GM19467 (cell line): ENCODE results near the gene MAN2A1.

Experiments
- ATAC-seq: cut with Tn5 transposase; IDR thresholded peaks from one replicate; pipeline ENCODE4 v1.9.1; 2021; ENCODE audit warnings: mild to moderate bottlenecking, moderate library complexity; ENCODE audit not compliant: unreplicated experiment

The MAN2A1 gene

DNA sequence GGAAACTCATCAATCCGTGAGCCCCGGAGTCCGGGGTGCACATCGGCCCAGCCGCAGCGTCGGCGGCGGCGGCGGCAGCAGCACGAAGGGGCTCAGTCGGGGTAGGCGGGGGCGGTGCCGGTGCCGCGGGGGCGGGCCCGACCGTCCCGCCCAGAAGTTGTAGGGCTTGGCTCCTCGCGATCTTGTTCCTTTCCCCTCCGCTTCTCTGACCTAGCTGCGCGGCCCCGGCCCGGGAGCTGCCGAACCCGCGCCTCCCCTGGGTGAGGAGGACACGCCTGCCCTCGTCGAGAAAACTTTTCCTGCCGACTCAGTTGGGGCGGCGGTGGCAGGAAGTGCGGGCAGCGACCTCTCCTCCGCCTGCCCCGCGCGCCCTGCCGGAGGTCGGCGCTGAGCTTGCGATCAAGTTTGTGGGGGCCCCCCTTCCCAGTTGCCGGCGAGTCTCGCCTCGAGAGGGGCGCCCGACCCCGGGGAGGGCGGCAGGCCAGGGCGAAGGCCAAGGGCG is at the start of gene MAN2A1:
Gene MAN2A1 (plus strand): TSS at position 188 of the 502 bp plus-strand sequence. CDS start 491 bp downstream, outside the sequence.
- ATAC-seq: peak; percentile 49

DNA sequence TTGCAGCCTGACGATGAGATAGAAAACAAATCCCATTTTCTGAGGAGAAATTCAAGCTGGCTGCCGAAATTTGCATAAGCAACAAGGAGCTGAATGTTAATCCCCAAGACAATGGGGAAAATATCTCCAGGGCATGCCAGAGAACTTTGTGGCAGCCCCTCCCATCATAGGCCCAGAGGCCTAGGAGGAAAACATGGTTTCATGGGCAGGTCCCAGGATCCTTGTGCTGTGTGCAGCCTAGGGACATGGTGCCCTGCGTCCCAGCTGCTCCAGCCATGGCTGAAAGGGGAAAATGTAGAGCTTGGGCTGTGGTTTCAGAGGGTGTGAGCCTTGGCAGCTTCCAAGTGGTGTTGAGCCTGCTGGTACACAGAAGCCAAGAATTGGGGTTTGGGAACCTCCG is 48.8 kb upstream of the MAN2A1 start:
- no peak for ATAC-seq

DNA sequence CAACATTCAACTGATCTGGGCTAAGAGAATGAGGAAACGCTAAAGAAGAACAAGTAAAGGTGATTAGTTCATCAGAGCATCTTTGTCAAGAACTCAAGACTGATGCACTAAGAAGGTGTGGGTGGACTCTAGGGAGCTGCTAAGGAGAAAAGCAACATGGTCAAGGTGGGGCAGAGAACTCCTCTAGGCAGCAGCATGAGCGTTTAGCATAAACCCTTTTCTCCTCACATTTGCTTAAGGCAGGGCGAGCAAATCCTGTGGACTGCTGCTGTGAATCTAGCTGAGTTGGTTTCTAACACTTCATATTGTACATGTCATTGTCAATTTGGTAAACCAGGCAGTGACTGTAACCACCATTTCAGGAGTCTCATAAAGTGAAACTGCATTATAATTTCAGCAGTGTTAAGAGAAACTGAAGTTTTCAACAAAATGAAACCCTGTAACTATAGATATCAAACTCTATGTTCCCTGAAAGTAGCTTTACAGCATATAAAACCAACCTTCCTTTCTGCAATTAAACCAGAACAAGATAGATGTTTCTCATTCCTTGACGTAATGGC is 45.9 kb upstream of the MAN2A1 start:
- ATAC-seq: no peak

DNA sequence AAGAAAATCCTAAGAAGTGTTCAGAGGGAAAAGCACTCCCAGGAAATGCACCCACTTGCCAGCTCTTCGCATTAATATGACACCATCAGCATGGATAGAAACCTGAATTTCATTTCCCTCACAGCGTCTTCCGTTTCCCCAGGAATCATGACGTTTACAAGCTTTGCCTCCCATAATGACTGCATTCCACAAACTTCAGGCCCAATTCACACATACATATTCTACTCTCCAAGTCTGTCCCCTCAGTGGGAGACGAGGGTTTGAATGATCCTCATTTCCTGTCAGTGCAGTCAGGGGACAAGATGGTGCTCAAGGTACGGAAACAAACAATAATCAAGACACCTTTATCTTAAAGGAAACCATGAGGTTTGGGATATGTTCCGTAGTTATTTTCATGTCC is 44.9 kb upstream of the MAN2A1 start:
- ATAC-seq: no peak

DNA sequence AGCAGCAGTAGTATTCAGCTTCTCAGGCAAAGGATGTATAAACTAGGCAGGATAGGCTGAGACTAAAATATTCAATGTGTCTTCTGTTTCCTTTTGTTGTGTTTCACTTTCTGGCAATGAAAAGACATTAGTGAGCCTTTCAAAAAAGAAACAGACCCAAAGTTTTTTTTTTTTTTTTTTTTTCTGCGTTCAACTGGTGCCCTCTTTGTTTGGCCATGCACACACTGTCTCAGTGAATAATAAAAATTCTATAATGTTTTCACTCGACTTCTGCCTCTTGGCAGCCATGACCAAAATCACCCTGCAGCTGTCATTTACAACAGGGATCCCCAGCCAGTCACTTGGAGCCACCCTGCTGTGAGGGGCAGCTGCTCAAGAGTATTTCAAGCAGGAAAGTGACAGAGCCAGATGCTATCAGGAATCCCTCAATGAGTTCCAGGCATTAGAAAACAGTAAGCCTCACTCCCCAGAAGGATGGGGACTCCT is 44.0 kb upstream of the MAN2A1 start:
- ATAC-seq: no peak

- ATAC-seq: no peak
Observed at GRCh38 chr5:109649318-109649717, 40.4 kb upstream of the MAN2A1 start.

- no peak for ATAC-seq
Observed at GRCh38 chr5:109650493-109650892, 39.2 kb upstream of the MAN2A1 start.

- ATAC-seq: no peak
Observed at GRCh38 chr5:109652096-109652495, 37.6 kb upstream of the MAN2A1 start.

DNA sequence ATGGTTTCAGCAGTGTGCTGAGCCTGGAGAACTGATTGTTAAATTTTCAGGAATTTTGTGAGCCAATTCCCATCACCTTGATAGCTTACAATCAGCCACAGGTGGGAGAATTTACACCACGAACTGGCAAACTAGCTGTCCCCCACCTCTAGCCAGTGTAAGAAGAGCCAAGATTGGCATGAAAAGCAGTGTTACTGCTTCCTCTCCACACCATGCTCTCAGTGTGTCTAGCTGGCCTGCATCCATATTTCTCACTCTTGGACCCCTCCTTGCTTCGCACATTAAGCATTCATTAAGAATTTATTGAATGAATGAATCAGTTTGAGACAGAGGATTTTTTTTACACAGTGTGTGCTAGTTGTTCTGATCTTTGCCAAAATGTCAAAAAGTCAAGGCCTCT is 36.7 kb upstream of the MAN2A1 start:
- no peak for ATAC-seq

DNA sequence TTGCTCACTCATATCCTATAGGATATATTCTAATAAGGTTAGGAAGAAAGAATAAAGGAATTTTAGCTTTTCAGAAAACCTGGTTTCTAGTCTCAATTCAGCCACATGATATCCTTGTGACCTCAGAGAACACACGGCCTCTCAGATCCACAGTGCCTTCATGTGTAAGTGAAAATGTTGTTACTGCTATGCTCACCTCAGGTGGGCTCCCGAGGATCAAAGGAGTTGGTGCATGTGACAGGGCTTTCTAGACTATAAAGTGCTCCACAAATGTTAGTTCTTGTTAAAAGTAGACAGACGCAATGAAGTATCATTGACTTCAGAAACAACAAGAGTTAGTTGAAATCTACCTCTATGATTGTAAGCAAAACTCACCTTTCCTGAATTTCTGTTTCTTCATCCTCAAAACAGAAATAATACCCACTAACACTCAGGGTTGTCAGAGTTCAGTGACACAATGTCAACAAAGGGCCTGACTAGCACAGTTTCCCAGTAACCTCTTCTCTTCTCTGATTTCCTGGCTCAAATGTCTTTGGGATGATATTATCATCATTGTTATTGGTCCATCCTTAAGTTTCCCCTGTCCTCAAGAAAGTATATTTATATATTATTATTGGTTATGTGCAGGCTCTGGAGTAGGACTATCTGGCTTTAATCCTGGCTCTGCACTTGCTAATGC is 36.0 kb upstream of the MAN2A1 start:
- no peak for ATAC-seq

- no peak for ATAC-seq
Observed at GRCh38 chr5:109654455-109654854, 35.3 kb upstream of the MAN2A1 start.

DNA sequence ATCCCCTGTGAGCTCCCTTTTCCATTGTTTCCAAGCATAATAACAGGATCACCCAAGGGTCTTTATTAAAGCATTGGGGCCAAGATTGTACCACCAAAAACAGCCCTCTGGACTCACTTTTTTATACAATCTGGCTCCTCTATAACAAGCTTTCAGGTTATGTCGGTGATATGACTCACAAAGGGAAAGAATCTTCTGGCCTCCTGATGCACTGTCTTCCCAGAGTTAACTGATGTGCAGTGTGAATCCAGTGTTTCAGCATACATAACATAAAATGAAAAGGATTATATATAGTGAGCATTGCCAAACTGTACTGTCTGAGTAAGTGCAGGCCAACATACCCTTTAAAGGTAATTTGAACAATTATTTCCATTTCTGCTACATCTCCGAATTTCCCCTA is 33.9 kb upstream of the MAN2A1 start:
- ATAC-seq: no peak

GRCh38 chr5:109656829-109657228 is 32.9 kb upstream of the MAN2A1 start:
- no peak for ATAC-seq

DNA sequence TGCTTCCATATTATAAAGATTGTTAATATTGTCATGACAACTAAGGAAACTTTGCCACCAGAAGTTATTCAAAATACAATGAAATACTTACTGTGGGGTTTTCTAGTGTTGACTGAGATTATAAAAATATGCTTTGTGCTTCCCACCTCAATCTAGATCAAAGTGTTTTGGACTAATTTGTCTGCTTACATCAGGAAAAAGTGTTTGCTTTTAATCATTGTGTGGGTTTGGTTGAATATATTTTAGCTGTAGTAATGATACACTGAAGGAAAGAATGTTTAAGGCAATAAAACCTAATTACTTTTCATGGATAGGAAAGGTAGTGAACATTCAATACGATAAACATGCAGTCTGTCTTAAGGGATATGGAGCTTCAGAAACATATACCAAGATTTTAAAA is 29.8 kb upstream of the MAN2A1 start:
- ATAC-seq: no peak

DNA sequence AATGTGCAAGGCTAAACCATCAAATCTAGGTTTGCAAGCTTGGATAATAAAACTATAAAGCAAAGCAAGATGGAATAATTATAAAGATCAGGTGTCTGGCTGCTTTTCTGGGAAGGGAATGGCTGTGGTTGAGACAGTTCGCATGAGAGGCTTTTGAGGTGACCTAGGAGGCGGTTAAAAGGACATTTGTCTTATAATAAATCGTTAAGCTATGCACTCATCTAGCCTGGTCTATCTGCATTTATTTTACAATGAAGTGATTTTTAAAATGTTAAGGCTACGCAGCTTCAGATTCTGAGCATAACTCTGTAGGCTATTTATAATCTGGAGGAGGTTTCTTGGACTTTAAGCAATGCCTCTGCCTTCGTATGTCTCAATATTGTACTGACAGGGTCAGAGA is 29.4 kb upstream of the MAN2A1 start:
- ATAC-seq: no peak

GRCh38 chr5:109668237-109668636 is 21.5 kb upstream of the MAN2A1 start:
- no peak for ATAC-seq

DNA sequence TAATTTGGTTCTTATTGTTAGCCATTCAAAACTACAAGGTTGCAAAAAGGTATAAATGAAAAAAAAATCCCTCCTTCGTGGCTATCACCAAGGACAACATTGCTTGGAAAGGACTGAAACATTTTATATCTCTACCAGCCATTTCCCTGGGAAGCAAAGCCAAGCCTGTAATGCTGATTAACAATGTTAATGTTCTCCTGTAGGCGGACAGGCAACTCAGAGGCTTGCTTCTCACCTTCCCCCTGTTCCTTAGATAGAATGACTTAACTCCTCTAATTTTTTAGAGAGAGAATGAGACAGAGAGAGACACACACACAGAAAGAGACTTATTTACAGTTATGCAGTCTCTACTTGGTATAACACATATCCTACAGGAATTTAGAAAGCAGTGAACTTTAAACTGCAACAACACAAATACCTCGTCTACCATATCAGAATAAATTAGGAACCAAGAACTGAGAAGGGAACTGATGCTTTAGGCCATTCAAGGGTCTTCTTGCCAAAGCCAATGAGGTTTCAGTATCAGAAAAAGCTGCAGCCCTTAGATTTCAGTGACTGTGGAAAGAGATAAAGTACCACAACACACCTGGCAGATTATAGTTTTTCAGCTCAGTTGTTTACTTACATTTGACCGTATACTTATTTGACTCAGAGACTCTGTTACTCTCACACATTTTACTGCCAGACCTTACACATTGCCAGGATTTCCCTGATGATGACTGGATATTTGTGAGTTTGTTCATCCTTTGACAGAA is 20.9 kb upstream of the MAN2A1 start:
- no peak for ATAC-seq

- no peak for ATAC-seq
Observed at GRCh38 chr5:109669991-109670706, 19.6 kb upstream of the MAN2A1 start.

DNA sequence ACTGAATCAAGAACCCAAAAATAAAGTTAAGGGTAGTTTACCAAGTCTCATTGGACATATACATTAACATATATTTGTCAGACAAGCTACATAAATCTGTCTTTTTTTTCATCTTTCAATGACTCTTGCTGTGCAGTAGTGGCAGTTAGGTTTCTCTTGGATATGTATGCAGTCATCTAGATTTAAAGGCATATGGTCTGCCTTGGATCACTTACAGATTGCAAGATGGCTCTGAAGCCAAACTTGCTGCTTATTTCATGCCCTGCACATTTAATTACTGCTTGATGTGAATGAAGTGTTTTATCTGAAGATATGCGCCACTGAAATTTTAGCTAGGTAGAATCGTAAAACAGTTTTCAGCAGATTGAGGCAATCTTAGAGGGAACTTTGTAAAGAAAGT is 18.6 kb upstream of the MAN2A1 start:
- no peak for ATAC-seq

DNA sequence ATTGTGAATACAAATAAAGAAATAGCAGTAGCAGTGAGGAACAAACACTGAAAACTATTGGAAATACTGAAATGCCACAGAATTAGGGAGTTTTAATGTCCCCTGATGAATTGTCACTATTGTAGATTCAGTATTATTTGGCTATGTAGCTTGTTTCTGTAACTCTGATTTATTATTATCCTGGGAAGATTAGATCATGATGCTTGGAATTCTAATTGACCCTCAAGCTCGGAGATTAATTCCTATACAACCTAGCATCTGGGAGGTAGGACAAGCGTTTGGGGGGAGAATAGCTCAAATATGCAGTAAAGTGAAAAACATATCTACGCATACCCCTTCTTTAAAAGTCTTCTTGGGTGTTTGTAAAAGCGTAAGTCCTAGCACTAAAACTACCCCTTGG is 15.1 kb upstream of the MAN2A1 start:
- ATAC-seq: no peak

- ATAC-seq: no peak
Observed at GRCh38 chr5:109676920-109677319, 12.8 kb upstream of the MAN2A1 start.
